Skeletal muscle cell (primary cell): ENCODE results near the gene USP33.
"Not testable (repeated sequence)": the region's sequence is repeated elsewhere in the genome, so short reads cannot be mapped to it uniquely, and the experiment has no call there.

Experiments
- DNase-seq: peaks from one replicate; pipeline ENCODE4 v3.0.0-alpha.2; 2010; ENCODE audit warnings: low read depth
- H3K4me3 ChIP-seq: 2 replicates; pipeline ENCODE4 v1.5.1; 2011; ENCODE audit warnings: low read depth, mild to moderate bottlenecking, control low read depth, low read length, moderate library complexity

Gene USP33

DNA sequence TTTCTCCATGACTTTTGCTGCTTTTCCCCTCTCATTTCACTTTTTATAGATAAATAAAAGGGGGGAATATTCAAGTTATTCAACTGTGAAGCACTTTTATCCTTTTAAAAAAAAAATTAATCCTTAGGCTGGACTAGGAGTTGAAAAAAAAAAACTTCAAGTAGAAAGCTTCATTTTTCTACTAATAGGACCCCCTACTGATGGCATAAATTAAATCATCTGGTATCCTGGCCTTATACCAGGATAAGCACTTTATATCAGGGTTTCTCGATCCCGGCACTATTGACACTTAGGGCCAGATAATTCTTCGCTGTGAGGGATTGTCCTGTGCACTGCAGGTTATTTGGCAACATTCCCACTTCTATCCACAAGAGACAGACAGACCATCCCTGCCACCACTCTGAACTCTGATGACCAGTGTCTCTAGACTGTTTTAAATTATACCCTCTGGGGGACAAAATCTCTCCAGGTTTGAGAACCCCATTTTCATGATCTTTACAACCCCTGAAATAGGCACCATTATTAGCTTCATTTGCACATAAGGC lies 17.6 kb downstream of the USP33 start:
- no peak overlapping the region for H3K4me3 ChIP-seq
- no peak for DNase-seq

GRCh38 chr1:77741316-77741715 lies 18.3 kb downstream of the USP33 start:
- H3K4me3 ChIP-seq = no peak overlapping the region
- no peak for DNase-seq

DNA sequence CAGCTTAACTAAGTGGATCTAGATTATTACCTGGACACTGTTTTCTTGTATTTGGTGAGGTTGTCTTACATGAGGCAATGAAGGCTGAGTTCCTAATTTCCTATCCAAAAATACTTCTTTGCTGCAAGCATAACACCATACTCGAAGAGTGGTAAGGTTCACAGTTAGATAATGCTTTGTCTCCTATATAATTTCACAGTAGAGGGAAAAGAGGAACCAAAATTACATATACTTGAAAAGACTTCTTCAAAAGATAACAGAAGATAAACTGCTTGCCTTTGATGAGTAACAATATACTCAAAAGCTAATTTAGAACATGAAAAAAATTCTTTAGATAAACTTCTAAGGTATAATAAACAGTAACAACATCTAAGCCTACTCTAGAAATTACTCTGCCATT lies 20.4 kb downstream of the USP33 start:
- no peak for DNase-seq
- no peak overlapping the region for H3K4me3 ChIP-seq

DNA sequence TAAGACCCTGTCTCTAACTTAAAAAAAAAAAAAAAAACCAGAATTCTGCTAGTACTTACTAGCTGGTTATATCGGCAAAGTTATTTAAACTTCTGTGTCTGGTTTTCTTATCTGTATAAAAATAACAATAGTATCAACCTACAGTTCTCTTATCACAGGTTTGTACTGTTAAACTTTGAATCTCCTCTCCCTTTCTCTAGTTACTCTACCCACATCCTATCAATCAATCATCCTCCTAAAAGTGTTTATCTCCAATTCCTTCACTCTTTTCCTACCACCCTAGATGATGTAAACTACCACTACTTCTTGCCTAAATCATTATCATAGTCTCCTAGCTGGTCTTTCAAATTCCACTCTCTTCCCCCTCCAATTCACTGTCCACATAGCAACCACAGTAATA lies 27.6 kb downstream of the USP33 start:
- no peak for DNase-seq
- H3K4me3 ChIP-seq = no peak overlapping the region

DNA sequence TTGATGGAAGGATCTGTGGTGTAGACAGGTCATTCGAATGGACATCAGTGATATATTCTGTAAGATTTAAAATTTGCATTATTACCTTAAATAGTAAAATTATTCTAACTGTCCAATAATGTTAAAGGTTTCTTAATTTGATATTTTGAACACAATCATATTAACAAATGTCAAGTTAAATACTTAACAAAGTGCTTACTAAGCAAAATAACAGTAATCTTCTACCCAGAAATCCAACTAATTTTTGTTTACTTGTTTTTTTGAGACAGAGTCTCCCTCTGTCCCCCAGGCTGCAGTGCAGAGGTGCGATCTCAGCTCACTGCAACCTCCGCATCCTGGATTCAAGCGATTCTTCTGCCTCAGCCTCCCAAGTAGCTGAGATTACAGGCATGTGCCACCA lies 33.9 kb downstream of the USP33 start:
- DNase-seq = no peak
- H3K4me3 ChIP-seq = no peak overlapping the region

DNA sequence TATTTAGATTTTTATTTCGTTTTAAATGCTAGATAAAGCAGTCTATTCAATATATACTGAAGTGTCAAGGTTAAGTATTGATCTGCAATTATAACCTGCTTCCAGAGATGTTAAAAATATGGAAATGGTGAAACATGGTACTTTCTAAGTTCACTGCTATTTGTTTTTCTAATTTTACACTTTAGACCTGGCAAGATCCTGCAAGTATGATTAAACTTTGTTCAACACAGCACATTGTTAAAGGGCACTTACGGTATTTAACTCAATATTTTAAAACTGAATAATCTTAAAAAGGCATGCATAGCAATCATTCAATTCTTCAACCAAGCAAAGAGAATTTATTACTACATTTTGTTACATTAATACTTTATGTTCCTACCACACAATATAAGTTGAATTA lies 41.5 kb downstream of the USP33 start:
- no peak for DNase-seq
- H3K4me3 ChIP-seq = no peak overlapping the region

DNA sequence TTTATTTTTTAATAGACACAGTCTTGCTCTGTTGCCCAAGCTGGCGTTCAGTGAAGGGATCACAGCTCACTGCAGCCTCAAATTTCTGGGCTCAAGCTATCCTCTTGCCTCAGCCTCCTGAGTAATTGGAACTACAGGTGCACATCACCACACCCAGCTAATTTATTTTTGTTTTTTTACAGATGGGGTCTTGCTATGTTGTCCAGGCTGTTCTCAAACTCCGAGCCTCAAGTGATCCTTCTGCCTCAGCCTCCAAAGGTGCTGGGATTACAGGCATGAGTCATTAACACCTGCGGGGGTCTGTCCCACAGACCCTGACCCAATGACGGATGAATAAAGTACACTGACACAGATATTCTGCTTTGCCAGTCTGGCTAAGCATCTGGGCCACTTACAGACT lies 43.6 kb downstream of the USP33 start:
- no peak for DNase-seq
- no peak overlapping the region for H3K4me3 ChIP-seq

GRCh38 chr1:77709727-77710126 lies 49.9 kb downstream of the USP33 start:
- no peak for DNase-seq
- no peak overlapping the region for H3K4me3 ChIP-seq

GRCh38 chr1:77706321-77706720 lies 53.3 kb downstream of the USP33 start:
- H3K4me3 ChIP-seq = no peak overlapping the region
- no peak for DNase-seq

- no peak for DNase-seq
- H3K4me3 ChIP-seq = no peak overlapping the region
Observed at GRCh38 chr1:77704736-77705135, 54.9 kb downstream of the USP33 start.

- H3K4me3 ChIP-seq, DNase-seq: not testable (repeated sequence)
Observed at GRCh38 chr1:77699673-77700072, 60.0 kb downstream of the USP33 start.

GRCh38 chr1:77697441-77697840 lies 62.2 kb downstream of the USP33 start:
- DNase-seq = no peak
- no peak overlapping the region for H3K4me3 ChIP-seq

- DNase-seq = no peak
- H3K4me3 ChIP-seq = no peak overlapping the region
Observed at GRCh38 chr1:77688939-77689338, 70.7 kb downstream of the USP33 start.

DNA sequence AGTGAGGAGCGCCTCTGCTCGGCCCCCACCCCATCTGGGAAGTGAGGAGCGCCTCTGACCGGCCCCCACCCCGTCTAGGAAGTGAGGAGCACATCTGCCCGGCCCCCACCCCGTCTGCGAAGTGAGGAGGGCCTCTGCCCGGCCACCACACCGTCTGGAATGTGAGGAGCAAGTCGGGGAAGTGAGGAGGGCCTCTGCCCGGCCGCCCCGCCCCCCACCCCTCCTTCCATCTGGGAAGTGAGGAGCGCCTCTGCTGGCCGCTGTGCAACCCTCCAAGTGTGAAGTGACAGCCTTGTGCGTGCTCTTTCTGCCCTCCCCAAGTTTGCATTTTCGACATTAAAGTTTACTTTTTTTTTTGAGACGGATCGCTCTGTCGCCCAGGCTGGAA lies 72.1 kb downstream of the USP33 start:
- no peak for DNase-seq

DNA sequence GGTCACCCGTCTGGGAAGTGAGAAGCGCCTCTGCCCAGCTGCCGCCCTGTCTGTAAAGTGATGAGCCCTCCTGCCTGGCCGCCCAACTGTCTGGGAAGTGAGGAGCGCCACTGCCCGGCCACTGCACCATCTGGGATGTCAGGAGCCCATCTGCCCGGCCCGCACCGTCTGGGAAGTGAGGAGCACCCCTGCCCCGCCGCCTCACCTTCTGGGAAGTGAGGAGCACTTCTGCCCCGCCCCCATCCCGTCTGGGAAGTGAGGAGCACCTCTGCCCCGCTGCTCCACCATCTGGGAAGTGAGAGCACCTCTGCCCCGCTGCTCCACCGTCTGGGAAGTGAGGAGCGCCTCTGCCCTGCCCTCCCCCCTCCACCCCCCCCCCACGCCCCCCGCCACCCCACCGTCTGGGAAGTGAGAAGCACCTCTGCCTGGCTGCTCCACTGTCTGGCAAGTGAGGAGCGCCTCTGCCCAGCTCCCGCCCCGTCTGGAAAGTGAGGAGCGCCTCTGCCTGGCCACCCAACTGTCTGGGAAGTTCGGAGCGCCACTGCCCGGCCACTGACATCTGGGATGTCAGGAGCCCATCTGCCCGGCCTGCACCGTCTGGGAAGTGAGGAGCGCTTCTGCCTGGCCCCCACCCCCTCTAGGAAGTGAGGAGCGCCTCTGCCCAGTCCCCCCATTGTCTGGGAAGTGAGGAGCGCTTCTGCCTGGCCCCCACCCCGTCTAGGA lies 72.7 kb downstream of the USP33 start:
- H3K4me3 ChIP-seq = no peak overlapping the region
- no peak for DNase-seq

More for the DNA sequence above, 72.1 kb downstream of the USP33 start:
- H3K4me3 ChIP-seq = no peak overlapping the region

- H3K4me3 ChIP-seq = peak overlapping the region; percentile 80
- peak; percentile 64 for DNase-seq
Observed at GRCh38 chr1:77683160-77684148, 76.2 kb downstream of the USP33 start.

GRCh38 chr1:77682460-77683159 lies 77.0 kb downstream of the USP33 start, which contains the start of gene ZZZ3:
TSS of gene ZZZ3 (minus strand) at chr1:77682658. CDS start at chr1:77633354, 49,304 bp downstream.
- peak; percentile 85 for DNase-seq
- peak within 1 kb of the TSS; percentile 80 for H3K4me3 ChIP-seq

- H3K4me3 ChIP-seq = no peak overlapping the region
- DNase-seq = no peak
Observed at GRCh38 chr1:77680173-77680572, 79.5 kb downstream of the USP33 start.
